Measurements from ENCODE around the gene TPK1. TPM values are rescaled to one million over a fixed set of nuclear protein-coding genes. Genes with fewer than 3 reads are reported as not detected.
A peak's percentile ranks its signal among the peaks of the same experiment; 100 is the strongest.

TPK1 gene
- total RNA-seq (2014; rRNA removed; shearing (Covaris generic)): 22.8 and 29.4 TPM in 2 replicates
- 7.3 and 8.5 TPM in 2 replicates for polyA plus RNA-seq (2014; cell fraction: nucleus; rRNA removed)

DNA sequence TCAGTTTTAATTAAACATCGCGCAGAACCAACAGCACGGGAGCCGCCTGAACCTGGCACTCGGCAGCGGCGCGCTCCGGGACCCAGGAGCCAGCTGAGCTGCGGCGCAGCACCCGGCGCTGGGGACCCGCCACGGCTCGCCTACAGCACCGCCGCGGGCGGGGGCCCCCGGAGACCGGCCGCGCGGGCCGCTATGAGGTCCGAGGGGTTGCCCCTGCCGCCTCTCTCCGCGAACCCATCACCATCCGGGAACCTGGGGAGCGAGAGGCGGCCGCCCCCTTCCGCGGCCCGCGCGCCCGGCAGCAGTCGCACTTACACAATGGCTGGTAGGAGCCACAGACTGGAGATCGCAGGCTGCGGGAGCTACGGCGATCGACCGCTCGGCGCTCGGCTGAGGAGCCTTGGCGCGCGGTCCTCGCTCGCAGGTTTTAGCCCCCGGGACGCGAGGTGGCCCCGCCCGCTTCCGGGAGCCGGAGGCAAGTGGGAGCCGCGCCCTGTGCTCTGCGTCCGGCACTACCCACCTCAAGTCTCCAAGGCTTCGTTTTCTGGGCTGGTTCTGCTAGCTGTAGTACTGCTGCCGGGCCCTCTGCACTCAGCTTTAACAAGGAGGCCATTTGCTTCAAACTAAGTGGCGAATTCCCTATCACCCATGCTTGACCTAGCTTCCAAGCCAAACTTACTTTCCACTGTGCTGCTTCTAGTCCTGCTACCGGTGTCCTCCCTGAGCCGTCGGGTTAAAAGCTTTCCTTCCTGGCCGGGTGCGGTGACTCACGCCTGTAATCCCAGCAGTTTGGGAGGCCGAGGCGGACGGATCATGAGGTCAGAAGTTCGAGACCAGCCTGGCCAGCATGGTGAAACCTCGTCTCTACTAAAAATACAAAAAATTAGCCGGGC, at the start of gene TPK1:
Gene TPK1 (minus strand): TSS at position 402 of the 893 bp plus-strand sequence. CDS start 451 bp downstream, outside the sequence.
- DNase-seq (ENCODE audit: extremely low read depth, low read depth): peak; percentile 93

GRCh38 chr7:144885478-144885877, 49.6 kb upstream of the TPK1 start:
- DNase-seq (ENCODE audit: extremely low read depth, low read depth): no peak

DNA sequence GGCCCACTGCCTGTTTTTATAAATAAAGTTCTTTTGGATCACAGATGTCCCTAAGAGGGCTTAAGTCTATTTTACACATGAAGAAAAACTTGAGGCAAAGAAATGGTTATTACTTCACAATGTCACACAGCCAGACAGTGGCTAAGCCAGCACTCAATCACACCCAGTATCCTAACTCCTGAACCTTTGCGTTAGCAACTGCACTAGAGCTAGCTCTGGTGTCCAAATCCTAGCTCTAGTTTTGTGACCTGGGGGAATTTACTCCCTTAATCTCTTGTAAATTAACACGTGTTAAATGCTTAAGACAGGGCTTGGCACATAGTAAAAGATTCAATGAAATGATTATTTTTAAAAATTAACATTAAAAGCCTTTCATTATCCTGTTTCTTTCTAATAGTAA, 49.0 kb upstream of the TPK1 start:
- DNase-seq (ENCODE audit: extremely low read depth, low read depth): no peak

DNA sequence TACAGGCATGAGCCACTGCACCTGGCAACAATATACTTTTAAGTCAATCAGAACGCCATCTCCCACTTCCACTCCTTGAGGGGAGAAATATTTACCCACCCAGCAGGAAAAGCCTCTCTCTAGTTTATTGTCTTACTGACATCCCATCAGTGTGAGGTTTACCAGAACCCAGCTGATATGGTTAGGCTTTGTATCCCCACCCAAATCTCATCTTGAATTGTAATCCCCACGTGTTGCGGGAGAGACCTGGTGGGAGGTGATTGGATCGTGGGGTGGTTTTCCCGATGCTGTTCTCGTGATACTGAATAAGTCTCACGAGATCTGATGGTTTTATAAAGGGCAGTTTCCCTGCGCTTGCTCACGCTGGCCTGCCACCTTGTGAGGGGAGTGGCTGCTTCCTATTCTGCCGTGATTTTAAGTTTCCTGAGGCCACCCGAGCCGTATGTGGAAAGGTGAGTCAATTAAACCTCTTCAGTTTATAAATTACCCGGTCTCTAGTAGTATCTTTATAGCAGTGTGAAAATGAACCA, 37.5 kb upstream of the TPK1 start:
- no peak for DNase-seq (ENCODE audit: extremely low read depth, low read depth)

GRCh38 chr7:144869082-144869481, 33.2 kb upstream of the TPK1 start:
- no peak for DNase-seq (ENCODE audit: extremely low read depth, low read depth)

DNA sequence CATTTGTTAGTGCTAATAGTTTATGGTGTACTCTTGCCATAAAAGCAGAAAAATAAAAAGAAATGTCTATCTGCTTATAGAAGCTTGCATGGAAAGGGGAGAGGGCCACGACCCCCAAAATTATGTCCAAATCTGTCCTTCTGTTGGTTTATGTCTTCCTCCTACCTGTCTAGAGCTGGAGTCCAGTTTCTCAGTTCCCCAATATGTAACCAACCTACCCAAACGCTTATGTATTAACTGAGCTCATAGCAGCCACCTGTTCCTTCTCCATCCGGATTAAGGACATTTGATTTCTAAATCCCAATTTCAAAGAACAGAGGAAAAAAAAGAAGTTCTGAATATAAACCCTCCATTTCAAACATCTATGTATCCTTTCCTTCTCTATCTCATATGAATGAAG, 30.3 kb upstream of the TPK1 start:
- DNase-seq (ENCODE audit: extremely low read depth, low read depth): no peak

GRCh38 chr7:144863320-144863647, 27.4 kb upstream of the TPK1 start:
- no peak for DNase-seq (ENCODE audit: extremely low read depth, low read depth)

GRCh38 chr7:144862612-144863319, 26.9 kb upstream of the TPK1 start:
- no peak for DNase-seq (ENCODE audit: extremely low read depth, low read depth)

- DNase-seq (ENCODE audit: extremely low read depth, low read depth): no peak
These were observed 23.9 kb upstream of the TPK1 start for GRCh38 chr7:144859739-144860138.

- DNase-seq (ENCODE audit: extremely low read depth, low read depth): no peak
These were observed 21.6 kb upstream of the TPK1 start for GRCh38 chr7:144857463-144857862.

- peak; percentile 51 for DNase-seq (ENCODE audit: extremely low read depth, low read depth)
These were observed 19.1 kb upstream of the TPK1 start for GRCh38 chr7:144854839-144855424.

DNA sequence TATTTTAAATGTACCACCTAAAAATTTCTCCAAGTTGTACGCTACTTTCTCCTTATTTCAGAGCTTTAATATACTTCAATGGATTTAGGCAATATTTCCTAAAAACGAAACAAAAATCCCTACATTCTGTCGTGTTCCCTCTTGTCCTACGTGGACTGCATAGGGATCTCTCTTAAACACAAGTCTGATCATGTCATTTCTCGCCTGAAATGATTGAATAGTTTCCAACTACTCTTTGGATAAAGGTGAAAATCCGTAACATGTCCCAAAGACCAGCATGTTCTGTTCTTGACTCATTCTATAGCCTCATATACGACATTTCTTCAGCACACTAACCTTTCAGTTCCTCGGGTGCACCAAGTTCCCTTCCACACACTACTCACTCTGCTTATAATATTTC, 17.7 kb upstream of the TPK1 start:
- DNase-seq (ENCODE audit: extremely low read depth, low read depth): no peak

DNA sequence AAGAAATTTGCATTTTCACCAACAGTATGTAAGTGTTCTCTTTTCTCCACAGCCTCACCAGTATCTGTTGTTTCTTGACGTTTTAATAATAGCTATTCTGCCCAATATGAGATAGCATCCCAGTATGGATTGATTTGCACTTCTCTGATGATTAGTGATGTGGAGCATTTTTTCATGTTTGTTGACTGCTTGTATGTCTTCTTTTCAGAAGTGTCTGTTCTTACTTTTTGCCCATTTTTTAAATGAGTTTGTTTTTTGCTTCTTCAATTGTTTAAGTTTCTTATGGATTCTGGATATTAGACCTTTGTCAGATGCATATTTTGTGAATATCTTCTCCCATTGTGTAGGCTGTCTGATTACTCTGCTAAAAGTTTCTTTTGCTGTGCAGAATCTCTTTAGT, 12.2 kb upstream of the TPK1 start:
- DNase-seq (ENCODE audit: extremely low read depth, low read depth): no peak

DNA sequence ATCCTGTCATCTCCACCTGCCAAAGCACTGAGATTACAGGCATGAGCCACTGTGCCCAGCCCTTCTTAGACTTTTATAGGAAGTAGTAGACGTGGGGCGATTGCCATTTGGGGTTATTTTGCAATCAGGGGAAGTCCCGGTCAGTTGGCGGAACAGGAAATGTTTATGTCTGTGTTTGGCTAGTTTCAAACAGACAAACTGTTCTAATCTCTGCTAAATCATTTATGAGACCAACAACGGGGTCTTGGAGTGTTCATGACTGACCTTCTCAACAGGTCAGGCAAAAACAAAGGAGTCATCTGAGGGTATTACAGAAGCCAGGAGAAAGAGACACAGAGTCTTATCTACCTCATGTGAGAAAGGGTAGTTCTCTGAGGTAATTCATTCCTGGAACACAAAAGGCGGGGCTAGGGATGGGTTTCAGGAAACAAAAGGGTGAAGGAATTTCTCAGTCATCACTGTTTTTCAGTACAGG, 6.6 kb upstream of the TPK1 start:
- no peak for DNase-seq (ENCODE audit: extremely low read depth, low read depth)

- DNase-seq (ENCODE audit: extremely low read depth, low read depth): no peak
These were observed 641 bp upstream of the TPK1 start for GRCh38 chr7:144836545-144836842.

DNA sequence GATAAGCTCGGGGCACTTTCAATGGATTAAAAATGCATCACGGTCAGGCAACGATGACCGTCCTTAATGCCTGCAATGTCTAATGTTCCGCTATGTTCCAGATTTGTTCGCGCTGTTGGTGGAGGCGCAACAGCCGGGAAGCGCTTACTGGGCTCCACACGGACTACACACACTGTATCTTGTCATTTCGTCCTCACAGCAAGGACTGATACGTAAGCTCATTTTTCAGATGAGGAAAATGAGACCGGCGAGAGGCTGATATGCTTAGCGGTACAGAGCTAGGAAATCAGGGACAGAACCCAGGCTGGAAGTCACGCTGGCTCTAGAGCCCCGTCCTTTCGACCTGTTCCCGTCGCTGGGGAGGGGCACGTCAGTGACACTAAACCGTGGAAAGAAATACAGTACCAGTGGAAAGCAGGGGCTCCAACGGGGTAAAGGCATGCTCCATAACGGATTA, 670 bp downstream of the TPK1 start:
- DNase-seq (ENCODE audit: extremely low read depth, low read depth): peak; percentile 53

- no peak for DNase-seq (ENCODE audit: extremely low read depth, low read depth)
These were observed 1.2 kb downstream of the TPK1 start for GRCh38 chr7:144834641-144835144.

GRCh38 chr7:144830811-144831210, 5.0 kb downstream of the TPK1 start:
- no peak for DNase-seq (ENCODE audit: extremely low read depth, low read depth)

- no peak for DNase-seq (ENCODE audit: extremely low read depth, low read depth)
These were observed 5.6 kb downstream of the TPK1 start for GRCh38 chr7:144830024-144830785.

- DNase-seq (ENCODE audit: extremely low read depth, low read depth): no peak
These were observed 8.2 kb downstream of the TPK1 start for GRCh38 chr7:144827621-144828020.
